ENCODE data around the gene CFAP157. TPM values are rescaled to one million over a fixed set of nuclear protein-coding genes. Genes with fewer than 3 reads are reported as not detected.

The CFAP157 gene
- polyA plus RNA-seq, 1 of the 3 experiments (the other 2 are of a cell fraction), result 0.25 TPM

- POLR2A ChIA-PET, result interaction anchor here (0.6 to 1.5 kb wide), 5 partner anchors 9 to 109 kb away, joined by 3 to 4 read pairs (median 3); partner anchors contain the start of gene CFAP157
- peak; percentile 99 for DNase-seq
- Histone ChIP-seq H4K20me1 (ENCODE audit: insufficient read depth) (no peaks in the 10 kb centered on the region), H3K9ac (peak within 1 kb of the TSS; percentile 81), H2AFZ (ENCODE audit: low read depth) (peak within 1 kb of the TSS; percentile 91), H3K27ac (ENCODE audit: low read depth in 2 of 2, low read length in 1 of 2) (peak within 1 kb of the TSS; percentile 43 to 62), H3K36me3 (replicated peaks in 1 of 2; ENCODE audit: control insufficient read depth in 1 of 2, insufficient read depth in 2 of 2, low read length in 1 of 2) (no peaks in the 10 kb centered on the region), H3K9me3 (no peaks in the 10 kb centered on the region), H3K4me3 (ENCODE audit: low read depth in 2 of 2, low read length in 1 of 2) (peak within 1 kb of the TSS; percentile 94 to 98), H3K9me2 (no peaks in the 10 kb centered on the region), H3K4me1 (ENCODE audit: control insufficient read depth in 1 of 2, insufficient read depth in 2 of 2, low read depth in 1 of 2, low read length in 1 of 2) (peaks cover 0 to 23% of the 10 kb centered on the region in 2 experiments; a peak in 1 of 4 replicates), H3K4me2 (peak within 1 kb of the TSS; percentile 98), H3F3A (replicated peaks; ENCODE audit: insufficient read depth) (no peaks in the 10 kb centered on the region), H3K27me3 (ENCODE audit: insufficient read depth) (no peaks in the 10 kb centered on the region), H3K79me2 (ENCODE audit: insufficient read depth) (peaks cover 13% of the 10 kb centered on the region; the same call in 1 of the 2 replicates)
- CTCF ChIA-PET, result interaction anchor here (0.6 to 2.5 kb wide), 8 partner anchors 9 to 129 kb away, joined by 3 to 15 read pairs (median 4); partner anchors contain the start of gene TOR2A
- WGBS (ENCODE audit: low lambda C conversion rate), result 24% methylated on average over 25 of the region's 65 CpGs
- TF ChIP-seq USF1 (IDR thresholded peaks at IDR 0.05; ENCODE audit: borderline replicate concordance, low read depth) (no peak), RFX5 (IDR thresholded peaks at IDR 0.05; ENCODE audit: low read length) (peak; percentile 87), TAF1 (IDR thresholded peaks at IDR 0.05; ENCODE audit: borderline replicate concordance, low read depth, low read length) (0 out of 2 replicates have a peak, but pooled peaks have one; percentile 13), FOXM1 (IDR thresholded peaks at IDR 0.05; ENCODE audit: low read depth) (no peak), YY1 (IDR thresholded peaks at IDR 0.05; ENCODE audit: low read depth) (peak; percentile 99), FOXJ3 (CRISPR knock-in tag; IDR thresholded peaks at IDR 0.05) (no peak), CTCF (IDR thresholded peaks at IDR 0.05) (no peak), NRF1 (IDR thresholded peaks at IDR 0.05; ENCODE audit: low read depth, low read length) (no peak), ZBTB33 (IDR thresholded peaks at IDR 0.05; ENCODE audit: borderline replicate concordance, low read depth) (no peak), USF2 (IDR thresholded peaks at IDR 0.05; ENCODE audit: borderline replicate concordance, low read depth, low read length) (no peak), IRF3 (IDR thresholded peaks at IDR 0.05; ENCODE audit: low read depth, low read length) (peak; percentile 54), NFIC (IDR thresholded peaks at IDR 0.05; ENCODE audit: borderline replicate concordance) (no peak), JUND (IDR thresholded peaks at IDR 0.05) (no peak), SMC3 (IDR thresholded peaks at IDR 0.05; ENCODE audit: low read depth, low read length) (no peak), EP300 (IDR thresholded peaks at IDR 0.05; ENCODE audit: borderline replicate concordance in 1 of 2, low read depth in 1 of 2, low read length in 1 of 2) (no peak), FOSL2 (IDR thresholded peaks at IDR 0.05; ENCODE audit: borderline replicate concordance, low read depth) (no peak), SIN3A (IDR thresholded peaks at IDR 0.05; ENCODE audit: borderline replicate concordance, low read depth, low read length) (peak; percentile 46; the same call in 1 of the 2 replicates), MEF2A (IDR thresholded peaks at IDR 0.05; ENCODE audit: borderline replicate concordance, low read depth) (no peak), CHD2 (IDR thresholded peaks at IDR 0.05; ENCODE audit: low read length, partially characterized antibody) (peak; percentile 86), PBX3 (IDR thresholded peaks at IDR 0.05) (peak; percentile 75), TEAD4 (IDR thresholded peaks at IDR 0.05; ENCODE audit: borderline replicate concordance, insufficient read depth) (no peak), POLR2AphosphoS5 (IDR thresholded peaks at IDR 0.05; ENCODE audit: low read depth, low read length) (no peak), MXI1 (IDR thresholded peaks at IDR 0.05; ENCODE audit: low read depth, low read length) (peak; percentile 92), ELF1 (IDR thresholded peaks at IDR 0.05) (peak; percentile 99), RCOR1 (IDR thresholded peaks at IDR 0.05; ENCODE audit: low read length) (no peak)
Observed at GRCh38 chr9:127715470-127716337, 8.9 kb downstream of the CFAP157 start, which contains the start of the genes PTRH1 and TTC16. PTRH1 (minus strand) TSS chr9:127715663; CDS start chr9:127715639, 24 bp downstream. TTC16 (plus strand) TSS chr9:127716079; CDS start chr9:127716146, 67 bp downstream.
